Hepatocyte (in vitro differentiated cells): ENCODE data around the gene DEPDC5.

ENCODE experiments used
- EZH2 ChIP-seq: fragments of 200-600 bp; sonication (generic); IDR thresholded peaks from 2 replicates; pipeline ENCODE4 v1.6.1; 2016; ENCODE audit warnings: antibody characterized with exemption, mild to moderate bottlenecking, borderline replicate concordance
- EZH2phosphoT487 ChIP-seq: fragments of 200-600 bp; sonication (generic); IDR thresholded peaks from one replicate; pipeline ENCODE4 v1.6.1; 2018; ENCODE audit warnings: antibody characterized with exemption, mild to moderate bottlenecking, low read depth, moderate library complexity; ENCODE audit not compliant: unreplicated experiment, severe bottlenecking
- TF ChIP-seq, protein P1 (sequence below): fragments of 200-600 bp; sonication (generic); IDR thresholded peaks from 2 replicates; pipeline ENCODE4 v1.5.1; 2016; ENCODE audit warnings: antibody characterized with exemption, mild to moderate bottlenecking; ENCODE audit not compliant: poor library complexity

DNA sequence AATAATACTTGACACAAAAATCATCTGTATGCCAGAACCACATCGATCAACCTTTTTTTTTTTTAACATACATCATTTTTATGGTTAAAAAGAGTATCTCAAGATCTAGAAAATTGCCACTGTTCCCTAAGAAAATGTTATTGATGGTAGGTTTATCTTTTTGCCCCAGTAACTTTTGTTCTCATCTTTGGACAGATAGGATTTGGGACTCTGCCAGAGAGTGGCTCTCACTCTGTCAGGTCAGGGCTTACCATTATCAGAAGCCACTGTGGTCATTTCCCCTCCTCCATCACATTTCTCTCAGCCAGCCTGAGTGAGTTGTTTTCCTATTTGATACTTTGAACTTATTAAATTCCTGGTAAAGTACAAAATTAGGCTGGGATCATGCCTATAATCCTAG, 142.7 kb downstream of the DEPDC5 start:
- TF ChIP-seq, protein P1, sequence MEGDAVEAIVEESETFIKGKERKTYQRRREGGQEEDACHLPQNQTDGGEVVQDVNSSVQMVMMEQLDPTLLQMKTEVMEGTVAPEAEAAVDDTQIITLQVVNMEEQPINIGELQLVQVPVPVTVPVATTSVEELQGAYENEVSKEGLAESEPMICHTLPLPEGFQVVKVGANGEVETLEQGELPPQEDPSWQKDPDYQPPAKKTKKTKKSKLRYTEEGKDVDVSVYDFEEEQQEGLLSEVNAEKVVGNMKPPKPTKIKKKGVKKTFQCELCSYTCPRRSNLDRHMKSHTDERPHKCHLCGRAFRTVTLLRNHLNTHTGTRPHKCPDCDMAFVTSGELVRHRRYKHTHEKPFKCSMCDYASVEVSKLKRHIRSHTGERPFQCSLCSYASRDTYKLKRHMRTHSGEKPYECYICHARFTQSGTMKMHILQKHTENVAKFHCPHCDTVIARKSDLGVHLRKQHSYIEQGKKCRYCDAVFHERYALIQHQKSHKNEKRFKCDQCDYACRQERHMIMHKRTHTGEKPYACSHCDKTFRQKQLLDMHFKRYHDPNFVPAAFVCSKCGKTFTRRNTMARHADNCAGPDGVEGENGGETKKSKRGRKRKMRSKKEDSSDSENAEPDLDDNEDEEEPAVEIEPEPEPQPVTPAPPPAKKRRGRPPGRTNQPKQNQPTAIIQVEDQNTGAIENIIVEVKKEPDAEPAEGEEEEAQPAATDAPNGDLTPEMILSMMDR: no peak
- TF ChIP-seq EZH2 (no peak), EZH2phosphoT487 (no peak)
